Activated T-cell treated with anti-CD3 and anti-CD28 coated beads for 1 hour (primary cell): ENCODE results near the gene PHOX2B.
"Not testable (repeated sequence)": the region's sequence is repeated elsewhere in the genome, so short reads cannot be mapped to it uniquely, and the experiment has no call there.

Source experiments
- DNase-seq: peaks from one replicate; pipeline ENCODE4 v3.0.0-alpha.2; 2020; ENCODE audit warnings: low read depth

Gene PHOX2B

GRCh38 chr4:41748074-41748570 lies 403 bp downstream of the PHOX2B start:
- no peak for DNase-seq

- DNase-seq = no peak
Measured at GRCh38 chr4:41747230-41748055, 1.1 kb downstream of the PHOX2B start.

- DNase-seq = no peak
Measured at GRCh38 chr4:41746440-41747229, 1.9 kb downstream of the PHOX2B start.

- no peak for DNase-seq
Measured at GRCh38 chr4:41746025-41746439, 2.5 kb downstream of the PHOX2B start.

- no peak for DNase-seq
Measured at GRCh38 chr4:41745292-41746024, 3.1 kb downstream of the PHOX2B start.

GRCh38 chr4:41744572-41745291 lies 3.8 kb downstream of the PHOX2B start:
- no peak for DNase-seq

GRCh38 chr4:41741354-41741753 lies 7.2 kb downstream of the PHOX2B start:
- DNase-seq = no peak

- not testable (repeated sequence) for DNase-seq
Measured at GRCh38 chr4:41737491-41737890, 11.0 kb downstream of the PHOX2B start.

GRCh38 chr4:41734371-41734770 lies 14.2 kb downstream of the PHOX2B start:
- DNase-seq = no peak

GRCh38 chr4:41731569-41732126 lies 16.9 kb downstream of the PHOX2B start:
- no peak for DNase-seq

GRCh38 chr4:41728573-41728913 lies 20.0 kb downstream of the PHOX2B start:
- DNase-seq = no peak

GRCh38 chr4:41727861-41728572 lies 20.5 kb downstream of the PHOX2B start:
- DNase-seq = no peak

- DNase-seq = no peak
Measured at GRCh38 chr4:41725254-41725653, 23.3 kb downstream of the PHOX2B start.

- no peak for DNase-seq
Measured at GRCh38 chr4:41723286-41723685, 25.2 kb downstream of the PHOX2B start.

- DNase-seq = no peak
Measured at GRCh38 chr4:41722181-41722580, 26.3 kb downstream of the PHOX2B start.

GRCh38 chr4:41719417-41719816 lies 29.1 kb downstream of the PHOX2B start:
- DNase-seq = no peak

- DNase-seq = no peak
Measured at GRCh38 chr4:41718907-41719306, 29.6 kb downstream of the PHOX2B start.

GRCh38 chr4:41715155-41715554 lies 33.4 kb downstream of the PHOX2B start:
- DNase-seq = no peak

- DNase-seq = no peak
Measured at GRCh38 chr4:41714364-41715000, 34.0 kb downstream of the PHOX2B start.

- no peak for DNase-seq
Measured at GRCh38 chr4:41713768-41714167, 34.8 kb downstream of the PHOX2B start.
